ENCODE results near the gene SLC35F3. TPM values are rescaled to one million over a fixed set of nuclear protein-coding genes. Genes with fewer than 3 reads are reported as not detected.

SLC35F3 gene
- total RNA-seq, 4 donors from 2014 or later, result 1.7 TPM; not detected in 3

GRCh38 chr1:233865902-233866301, 38.6 kb upstream of the SLC35F3 start:
- H3K27me3 ChIP-seq, result no peaks in the 10 kb centered on the region
- no peaks in the 10 kb centered on the region for H3K36me3 ChIP-seq
- H3K9me3 ChIP-seq, result no peaks in the 10 kb centered on the region
- DNase-seq, result no peak
- H3K4me3 ChIP-seq, result no peak overlapping the region
- TF ChIP-seq CTCF (IDR thresholded peaks at IDR 0.05) (no peak), POLR2A (IDR thresholded peaks at IDR 0.05) (no peak)
- H3K4me1 ChIP-seq, result no peaks in the 10 kb centered on the region
- no peak overlapping the region for H3K27ac ChIP-seq

GRCh38 chr1:233867028-233867427, 37.4 kb upstream of the SLC35F3 start:
- H3K4me3 ChIP-seq, result no peak overlapping the region
- H3K9me3 ChIP-seq, result no peaks in the 10 kb centered on the region
- no peaks in the 10 kb centered on the region for H3K27me3 ChIP-seq
- no peaks in the 10 kb centered on the region for H3K4me1 ChIP-seq
- no peak for DNase-seq
- TF ChIP-seq CTCF (IDR thresholded peaks at IDR 0.05), result no peak
- TF ChIP-seq POLR2A (IDR thresholded peaks at IDR 0.05), result no peak
- H3K36me3 ChIP-seq, result no peaks in the 10 kb centered on the region
- no peak overlapping the region for H3K27ac ChIP-seq

- no peak for DNase-seq
- H3K27ac ChIP-seq, result no peak overlapping the region
- H3K4me1 ChIP-seq, result no peaks in the 10 kb centered on the region
- H3K36me3 ChIP-seq, result no peaks in the 10 kb centered on the region
- H3K4me3 ChIP-seq, result no peak overlapping the region
- no peaks in the 10 kb centered on the region for H3K9me3 ChIP-seq
- H3K27me3 ChIP-seq, result no peaks in the 10 kb centered on the region
- TF ChIP-seq CTCF (IDR thresholded peaks at IDR 0.05), result no peak
- no peak for TF ChIP-seq POLR2A (IDR thresholded peaks at IDR 0.05)
These were observed 36.0 kb upstream of the SLC35F3 start for GRCh38 chr1:233868461-233868860.

GRCh38 chr1:233869680-233870079, 34.8 kb upstream of the SLC35F3 start:
- Histone ChIP-seq H3K27ac (no peak overlapping the region), H3K4me3 (no peak overlapping the region)
- TF ChIP-seq CTCF (IDR thresholded peaks at IDR 0.05) (no peak), POLR2A (IDR thresholded peaks at IDR 0.05) (no peak)

GRCh38 chr1:233873666-233874065, 30.8 kb upstream of the SLC35F3 start:
- H3K4me3 ChIP-seq, result no peak overlapping the region
- H3K27ac ChIP-seq, result no peak overlapping the region
- H3K27me3 ChIP-seq, result no peaks in the 10 kb centered on the region
- H3K9me3 ChIP-seq, result no peaks in the 10 kb centered on the region
- H3K36me3 ChIP-seq, result no peaks in the 10 kb centered on the region
- TF ChIP-seq CTCF (IDR thresholded peaks at IDR 0.05), result no peak
- no peak for TF ChIP-seq POLR2A (IDR thresholded peaks at IDR 0.05)
- DNase-seq, result no peak
- H3K4me1 ChIP-seq, result no peaks in the 10 kb centered on the region

More at GRCh38 chr1:233869680-233870079, 34.8 kb upstream of the SLC35F3 start:
- Histone ChIP-seq H3K36me3 (no peaks in the 10 kb centered on the region), H3K9me3 (no peaks in the 10 kb centered on the region), H3K4me1 (no peaks in the 10 kb centered on the region), H3K27me3 (no peaks in the 10 kb centered on the region)
- DNase-seq, result no peak

GRCh38 chr1:233879841-233880240, 24.6 kb upstream of the SLC35F3 start:
- no peak for TF ChIP-seq CTCF (IDR thresholded peaks at IDR 0.05)
- no peak for TF ChIP-seq POLR2A (IDR thresholded peaks at IDR 0.05)
- no peak for DNase-seq

More at GRCh38 chr1:233879841-233880240, 24.6 kb upstream of the SLC35F3 start:
- Histone ChIP-seq H3K27ac (no peak overlapping the region), H3K9me3 (no peaks in the 10 kb centered on the region), H3K36me3 (no peaks in the 10 kb centered on the region), H3K27me3 (no peaks in the 10 kb centered on the region), H3K4me1 (no peaks in the 10 kb centered on the region), H3K4me3 (no peak overlapping the region)

All from Peyer's patch (tissue), 4 donors.